ENCODE measurements around the gene USP31. TPM values are rescaled to one million over a fixed set of nuclear protein-coding genes. Genes with fewer than 3 reads are reported as not detected.

Gene USP31
- total and polyA plus RNA-seq, 2 experiments from 2014 or later = 5.1 to 7.1 TPM

- DNase-seq (ENCODE audit: low read depth in 1 of 2, low spot score in 1 of 2) = no peak
- no peak overlapping the region for H3K4me3 ChIP-seq
- no peaks in the 10 kb centered on the region for H3K27me3 ChIP-seq
- H3K27ac ChIP-seq = no peak overlapping the region
- no peaks in the 10 kb centered on the region for H3K4me1 ChIP-seq (ENCODE audit: low read depth)
- no peak for TF ChIP-seq CTCF (IDR thresholded peaks at IDR 0.05; ENCODE audit: low read depth, low read length)
- no peaks in the 10 kb centered on the region for H3K9me3 ChIP-seq (ENCODE audit: low read depth)
- no peaks in the 10 kb centered on the region for H3K36me3 ChIP-seq
Measured at GRCh38 chr16:23052908-23053580, 96.2 kb downstream of the USP31 start.

GRCh38 chr16:23052221-23052620, 97.0 kb downstream of the USP31 start:
- no peak for DNase-seq (ENCODE audit: low read depth in 1 of 2, low spot score in 1 of 2)
- no peak for TF ChIP-seq CTCF (IDR thresholded peaks at IDR 0.05; ENCODE audit: low read depth, low read length)

GRCh38 chr16:23051587-23051986, 97.7 kb downstream of the USP31 start:
- H3K36me3 ChIP-seq = no peaks in the 10 kb centered on the region
- no peaks in the 10 kb centered on the region for H3K4me1 ChIP-seq (ENCODE audit: low read depth)
- no peaks in the 10 kb centered on the region for H3K9me3 ChIP-seq (ENCODE audit: low read depth)
- DNase-seq (ENCODE audit: low read depth in 1 of 2, low spot score in 1 of 2) = no peak
- H3K27me3 ChIP-seq = no peaks in the 10 kb centered on the region
- H3K4me3 ChIP-seq = no peak overlapping the region
- no peak for TF ChIP-seq CTCF (IDR thresholded peaks at IDR 0.05; ENCODE audit: low read depth, low read length)
- H3K27ac ChIP-seq = no peak overlapping the region

More at GRCh38 chr16:23052221-23052620, 97.0 kb downstream of the USP31 start:
- Histone ChIP-seq H3K9me3 (ENCODE audit: low read depth) (no peaks in the 10 kb centered on the region), H3K27ac (no peak overlapping the region), H3K4me1 (ENCODE audit: low read depth) (no peaks in the 10 kb centered on the region), H3K4me3 (no peak overlapping the region), H3K36me3 (no peaks in the 10 kb centered on the region), H3K27me3 (no peaks in the 10 kb centered on the region)

- TF ChIP-seq CTCF (IDR thresholded peaks at IDR 0.05; ENCODE audit: low read depth, low read length) = no peak
- DNase-seq (ENCODE audit: low read depth in 1 of 2, low spot score in 1 of 2) = no peak
- Histone ChIP-seq H3K4me1 (ENCODE audit: low read depth) (no peaks in the 10 kb centered on the region), H3K36me3 (no peaks in the 10 kb centered on the region), H3K27ac (no peak overlapping the region), H3K9me3 (ENCODE audit: low read depth) (no peaks in the 10 kb centered on the region), H3K27me3 (no peaks in the 10 kb centered on the region), H3K4me3 (no peak overlapping the region)
Measured at GRCh38 chr16:23048164-23048563, 101.1 kb downstream of the USP31 start.

GRCh38 chr16:23045025-23045424, 104.2 kb downstream of the USP31 start:
- no peak for DNase-seq (ENCODE audit: low read depth in 1 of 2, low spot score in 1 of 2)
- Histone ChIP-seq H3K36me3 (no peaks in the 10 kb centered on the region), H3K9me3 (ENCODE audit: low read depth) (no peaks in the 10 kb centered on the region), H3K27me3 (no peaks in the 10 kb centered on the region), H3K4me1 (ENCODE audit: low read depth) (no peaks in the 10 kb centered on the region), H3K27ac (no peak overlapping the region), H3K4me3 (no peak overlapping the region)
- no peak for TF ChIP-seq CTCF (IDR thresholded peaks at IDR 0.05; ENCODE audit: low read depth, low read length)

Data from cardiac muscle cell (in vitro differentiated cells and primary cell).